HG02840 (cell line): Measurements from ENCODE around the gene DSPP.
"Not testable (repeated sequence)": the region's sequence is repeated elsewhere in the genome, so short reads cannot be mapped to it uniquely, and the experiment has no call there.

Experiments used
- ATAC-seq: cut with Tn5 transposase; IDR thresholded peaks from one replicate; pipeline ENCODE4 v1.9.1; 2021; ENCODE audit warnings: mild to moderate bottlenecking, moderate library complexity, moderate number of reproducible peaks; ENCODE audit not compliant: unreplicated experiment, low FRiP score

The DSPP gene

GRCh38 chr4:87608229-87608628, at the start of gene DSPP:
DSPP (plus strand) TSS chr4:87608529; CDS start chr4:87610909, 2,380 bp downstream.
- no peak for ATAC-seq

- ATAC-seq, result no peak
Observed at GRCh38 chr4:87559090-87559837, 49.1 kb upstream of the DSPP start.

- no peak for ATAC-seq
Observed at GRCh38 chr4:87560802-87561201, 47.5 kb upstream of the DSPP start.

- no peak for ATAC-seq
Observed at GRCh38 chr4:87565746-87566145, 42.6 kb upstream of the DSPP start.

- no peak for ATAC-seq
Observed at GRCh38 chr4:87566276-87566675, 42.1 kb upstream of the DSPP start.

GRCh38 chr4:87567191-87567590, 41.1 kb upstream of the DSPP start:
- no peak for ATAC-seq

- ATAC-seq, result no peak
Observed at GRCh38 chr4:87570290-87570805, 38.0 kb upstream of the DSPP start.

- not testable (repeated sequence) for ATAC-seq
Observed at GRCh38 chr4:87574376-87574775, 34.0 kb upstream of the DSPP start.

- no peak for ATAC-seq
Observed at GRCh38 chr4:87574996-87575395, 33.3 kb upstream of the DSPP start.

- no peak for ATAC-seq
Observed at GRCh38 chr4:87575408-87575807, 32.9 kb upstream of the DSPP start.

GRCh38 chr4:87575983-87576382, 32.3 kb upstream of the DSPP start:
- no peak for ATAC-seq

- no peak for ATAC-seq
Observed at GRCh38 chr4:87579478-87579877, 28.9 kb upstream of the DSPP start.

GRCh38 chr4:87580057-87580456, 28.3 kb upstream of the DSPP start:
- no peak for ATAC-seq

GRCh38 chr4:87584222-87584908, 24.0 kb upstream of the DSPP start:
- no peak for ATAC-seq

GRCh38 chr4:87589531-87589930, 18.8 kb upstream of the DSPP start:
- no peak for ATAC-seq

GRCh38 chr4:87592124-87592523, 16.2 kb upstream of the DSPP start:
- no peak for ATAC-seq

GRCh38 chr4:87601361-87601760, 7.0 kb upstream of the DSPP start:
- no peak for ATAC-seq

GRCh38 chr4:87614292-87614890, 6.1 kb downstream of the DSPP start:
- no peak for ATAC-seq

GRCh38 chr4:87616268-87616667, 7.9 kb downstream of the DSPP start:
- ATAC-seq, result no peak

GRCh38 chr4:87620086-87620485, 11.8 kb downstream of the DSPP start:
- no peak for ATAC-seq

- ATAC-seq, result no peak
Observed at GRCh38 chr4:87620491-87620890, 12.2 kb downstream of the DSPP start.
